ENCODE results near the gene NDUFAF5. TPM values are rescaled to one million over a fixed set of nuclear protein-coding genes. Genes with fewer than 3 reads are reported as not detected.

NDUFAF5 gene
- total RNA-seq, 1 experiment from 2014 or later, result 40.2 TPM

DNA sequence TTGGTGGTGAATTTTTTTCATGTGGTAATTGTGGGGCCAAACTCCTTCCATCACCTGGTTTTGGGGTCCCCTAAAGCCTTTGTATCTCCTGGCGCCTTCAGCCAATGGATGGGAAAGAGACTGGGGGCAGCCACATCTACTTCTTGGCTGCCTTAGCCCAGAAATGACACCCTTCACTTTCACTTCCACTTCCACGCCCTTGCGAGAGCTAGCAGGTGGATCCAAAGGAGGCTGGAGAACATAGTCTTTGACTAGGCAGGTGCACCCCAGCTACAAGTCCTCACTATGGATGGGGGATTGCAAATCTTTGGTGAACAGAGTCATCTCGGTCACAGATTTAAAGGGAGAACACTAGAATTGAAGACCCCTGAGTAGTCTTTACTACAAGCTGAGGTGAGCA, 70.8 kb downstream of the NDUFAF5 start:
- Histone ChIP-seq H2BK120ac (ENCODE audit: low read depth, low read length, poor library complexity, severe bottlenecking) (no peak overlapping the region), H3K4me2 (ENCODE audit: insufficient read depth, insufficient read length, low read length) (no peak overlapping the region), H2BK12ac (ENCODE audit: insufficient read length, low read depth, low read length) (no peak overlapping the region), H3K27me3 (ENCODE audit: insufficient read depth, low read length) (no peaks in the 10 kb centered on the region), H3K9ac (ENCODE audit: extremely low read depth, insufficient read length, low read length) (no peak overlapping the region), H4K20me1 (ENCODE audit: control insufficient read depth, insufficient read depth, insufficient read length) (no peaks in the 10 kb centered on the region), H3K14ac (ENCODE audit: insufficient read depth, low read length) (no peak overlapping the region), H4K5ac (ENCODE audit: insufficient read length, low read depth, low read length) (no peak overlapping the region), H3K79me2 (ENCODE audit: insufficient read depth, low read length) (no peaks in the 10 kb centered on the region), H2BK15ac (ENCODE audit: low read depth, low read length) (no peak overlapping the region), H2AFZ (ENCODE audit: low read length) (no peak overlapping the region), H3T11ph (ENCODE audit: low read length) (no peak overlapping the region), H2BK20ac (ENCODE audit: low read depth, low read length, poor library complexity, severe bottlenecking) (no peak overlapping the region), H2BK5ac (ENCODE audit: insufficient read length, low read length) (no peak overlapping the region), H3K4me1 (ENCODE audit: insufficient read depth, low read length) (no peaks in the 10 kb centered on the region), H4K8ac (replicated peaks; ENCODE audit: insufficient read length, low read depth, low read length) (no peak overlapping the region), H3K27ac (ENCODE audit: insufficient read length, low read depth, low read length) (no peak overlapping the region), H4K91ac (ENCODE audit: insufficient read length, low read depth, low read length) (no peak overlapping the region), H3K56ac (ENCODE audit: insufficient read length, low read depth, low read length) (no peak overlapping the region), H3K18ac (ENCODE audit: insufficient read length, low read depth, low read length) (peak overlapping the region; percentile 34), H3K23me2 (ENCODE audit: insufficient read length, low read depth, low read length, poor library complexity, severe bottlenecking) (no peaks in the 10 kb centered on the region), H3K9me3 (ENCODE audit: control insufficient read depth, low read depth, low read length) (no peaks in the 10 kb centered on the region), H2AK5ac (ENCODE audit: insufficient read length, low read length) (no peak overlapping the region), H3K79me1 (ENCODE audit: insufficient read depth, low read depth, low read length, poor library complexity, severe bottlenecking) (no peaks in the 10 kb centered on the region), H3K4ac (ENCODE audit: low read depth, low read length) (no peak overlapping the region), H3K23ac (ENCODE audit: insufficient read length, low read depth, low read length) (no peak overlapping the region)
- H3K36me3 Mint-ChIP-seq (ENCODE audit: insufficient read depth in 1 of 3, low read depth in 3 of 3), result no peaks in the 10 kb centered on the region
- peaks cover 8 to 9% of the 10 kb centered on the region in 2 experiments for H3K4me1 Mint-ChIP-seq
- H3K9me3 Mint-ChIP-seq, result no peaks in the 10 kb centered on the region
- TF ChIP-seq, protein P1, sequence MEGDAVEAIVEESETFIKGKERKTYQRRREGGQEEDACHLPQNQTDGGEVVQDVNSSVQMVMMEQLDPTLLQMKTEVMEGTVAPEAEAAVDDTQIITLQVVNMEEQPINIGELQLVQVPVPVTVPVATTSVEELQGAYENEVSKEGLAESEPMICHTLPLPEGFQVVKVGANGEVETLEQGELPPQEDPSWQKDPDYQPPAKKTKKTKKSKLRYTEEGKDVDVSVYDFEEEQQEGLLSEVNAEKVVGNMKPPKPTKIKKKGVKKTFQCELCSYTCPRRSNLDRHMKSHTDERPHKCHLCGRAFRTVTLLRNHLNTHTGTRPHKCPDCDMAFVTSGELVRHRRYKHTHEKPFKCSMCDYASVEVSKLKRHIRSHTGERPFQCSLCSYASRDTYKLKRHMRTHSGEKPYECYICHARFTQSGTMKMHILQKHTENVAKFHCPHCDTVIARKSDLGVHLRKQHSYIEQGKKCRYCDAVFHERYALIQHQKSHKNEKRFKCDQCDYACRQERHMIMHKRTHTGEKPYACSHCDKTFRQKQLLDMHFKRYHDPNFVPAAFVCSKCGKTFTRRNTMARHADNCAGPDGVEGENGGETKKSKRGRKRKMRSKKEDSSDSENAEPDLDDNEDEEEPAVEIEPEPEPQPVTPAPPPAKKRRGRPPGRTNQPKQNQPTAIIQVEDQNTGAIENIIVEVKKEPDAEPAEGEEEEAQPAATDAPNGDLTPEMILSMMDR (conservative IDR thresholded peaks at IDR 0.05), result no peak
- no peak overlapping the region for H3K4me3 Mint-ChIP-seq
- H3K27me3 Mint-ChIP-seq (ENCODE audit: low read depth), result no peaks in the 10 kb centered on the region
- no CpG with 5 or more reads among the region's 4 CpGs for WGBS (ENCODE audit: extremely low coverage, insufficient read length, low lambda C conversion rate)
- 0 out of 7 replicates have a peak overlapping the region, but pooled peaks of 1 of the 3 experiments have one; percentile 40 for H3K27ac Mint-ChIP-seq
- no peak for DNase-seq

All from H9 (cell line).